ENCODE results near the gene APOL4.
A peak's percentile ranks its signal among the peaks of the same experiment; 100 is the strongest.

Gene APOL4

DNA sequence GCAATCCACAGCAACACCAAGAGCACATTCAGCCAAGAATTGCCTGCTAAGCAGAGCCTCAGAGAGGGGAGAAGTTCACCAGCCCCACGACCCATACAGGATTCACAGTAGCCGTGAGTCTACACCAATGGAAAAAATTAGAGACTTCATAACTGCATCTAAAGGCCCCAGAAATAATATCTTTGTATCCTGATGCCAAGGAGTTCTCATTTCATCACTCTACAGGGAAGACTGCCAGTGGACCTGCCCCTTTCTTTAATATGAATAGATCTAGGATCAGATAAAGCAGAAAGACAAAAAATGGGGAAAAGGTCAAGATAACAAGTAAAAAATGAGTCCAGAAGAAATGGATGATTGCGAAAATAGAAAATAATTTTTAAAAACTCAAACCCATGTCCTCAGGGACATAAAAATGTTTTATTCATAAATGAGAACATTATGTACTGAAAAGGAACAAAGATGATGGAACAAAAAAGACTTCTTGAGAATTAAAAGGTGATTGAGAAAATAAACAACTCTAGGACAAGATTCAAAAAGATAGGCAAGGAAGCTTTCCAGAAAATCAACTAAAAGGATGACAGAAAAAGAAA, 50.5 kb downstream of the APOL4 start:
- no peak for DNase-seq

DNA sequence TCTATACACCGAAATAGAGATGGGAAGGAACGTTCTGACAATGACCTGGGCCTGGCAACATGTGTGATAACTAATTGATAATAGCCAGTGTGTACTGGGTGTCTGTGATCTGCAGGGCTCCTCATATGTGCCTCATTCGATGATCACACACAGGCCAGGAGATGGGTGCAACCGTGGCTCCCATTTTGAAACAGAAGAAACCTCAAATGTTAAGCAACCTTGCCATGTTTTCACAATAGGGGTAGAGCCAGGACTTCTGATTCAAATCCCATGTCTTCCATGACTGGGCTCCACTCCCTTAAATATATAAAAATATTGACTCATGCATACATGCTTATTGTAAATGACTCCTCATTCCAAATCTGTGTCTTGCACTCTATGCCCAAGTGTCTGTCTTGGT, 52.2 kb downstream of the APOL4 start:
- DNase-seq = no peak

DNA sequence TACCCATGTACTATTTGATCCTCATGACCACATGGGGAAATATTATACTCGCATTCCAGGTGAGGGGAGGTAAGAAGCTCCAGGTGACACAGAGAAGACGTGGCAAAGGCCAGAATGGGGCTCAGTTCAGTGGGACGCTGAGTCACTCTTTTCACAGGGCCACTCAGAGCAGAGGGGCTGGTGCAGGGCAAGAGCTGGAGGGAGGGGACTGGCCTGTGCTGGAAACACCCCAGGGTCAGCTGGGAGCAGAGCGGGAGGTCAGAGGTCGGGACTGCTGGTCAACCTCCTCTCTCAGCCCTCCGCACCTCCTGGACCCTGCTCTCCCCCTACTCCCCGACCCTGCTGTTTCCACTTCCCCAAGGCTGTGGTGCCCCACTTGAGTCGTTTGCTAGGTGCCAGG, 53.2 kb downstream of the APOL4 start:
- DNase-seq = no peak

DNA sequence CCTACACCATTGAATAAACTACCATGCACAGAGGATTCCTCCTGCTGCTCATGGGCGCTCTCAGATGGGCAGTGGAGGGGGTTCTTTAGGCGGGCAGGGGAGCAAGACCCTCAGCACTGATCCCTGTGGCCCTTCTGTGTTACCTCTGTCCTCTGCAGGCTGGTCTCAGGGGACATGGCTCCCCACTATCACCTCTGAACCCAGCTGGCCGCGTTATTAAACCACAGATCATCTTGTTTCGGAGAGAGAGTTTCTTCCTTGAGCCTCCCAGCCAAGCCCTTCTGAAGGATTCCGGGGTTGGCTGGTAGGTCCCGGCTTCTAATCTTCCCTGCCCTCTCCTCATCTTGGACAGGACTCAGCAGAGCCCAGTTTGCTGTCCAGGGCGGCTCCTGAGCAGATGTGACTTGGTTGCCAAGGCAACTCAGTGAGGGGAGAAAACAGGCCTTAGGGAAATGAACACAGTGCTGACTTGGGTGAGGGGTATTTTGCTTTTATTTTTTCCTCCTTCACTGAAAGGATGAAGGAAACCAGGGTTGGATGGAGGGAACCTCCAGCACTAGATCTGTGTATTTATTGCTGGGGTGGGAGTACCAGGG, 54.3 kb downstream of the APOL4 start:
- DNase-seq = no peak

- DNase-seq = no peak
Observed at GRCh38 chr22:36145881-36146280, 55.7 kb downstream of the APOL4 start.

DNA sequence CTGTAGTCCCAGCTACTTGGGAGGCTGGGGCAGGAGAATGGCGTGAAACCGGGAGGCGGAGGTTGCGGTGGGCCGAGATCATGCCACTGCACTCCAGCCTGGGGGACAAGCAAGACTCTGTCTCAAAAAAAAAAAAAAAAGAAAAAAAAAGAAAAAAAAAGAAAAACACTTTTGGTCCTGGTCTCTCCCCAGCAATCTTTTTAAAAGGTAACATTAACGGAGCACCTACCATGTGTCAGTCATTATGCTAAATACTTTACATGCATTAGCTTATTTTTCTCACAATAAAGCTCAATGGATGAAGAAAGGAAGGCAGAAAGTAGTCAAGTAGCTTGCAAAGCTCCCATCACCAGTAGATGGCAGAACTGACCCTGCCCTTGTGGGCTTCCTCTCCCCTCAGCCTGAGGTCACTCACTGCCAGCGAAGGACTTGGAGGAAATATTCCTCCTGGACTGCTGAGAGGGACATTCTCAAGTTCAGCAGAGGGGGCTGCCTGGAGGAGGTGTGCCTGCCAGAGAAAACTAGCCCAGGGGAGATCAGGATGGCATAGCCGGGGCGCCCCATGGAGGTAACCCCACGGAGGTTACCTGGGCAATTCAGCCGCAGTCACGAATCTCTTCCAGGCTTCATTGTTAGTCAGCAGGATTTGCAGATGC, 56.6 kb downstream of the APOL4 start:
- peak; percentile 25 for DNase-seq

DNA sequence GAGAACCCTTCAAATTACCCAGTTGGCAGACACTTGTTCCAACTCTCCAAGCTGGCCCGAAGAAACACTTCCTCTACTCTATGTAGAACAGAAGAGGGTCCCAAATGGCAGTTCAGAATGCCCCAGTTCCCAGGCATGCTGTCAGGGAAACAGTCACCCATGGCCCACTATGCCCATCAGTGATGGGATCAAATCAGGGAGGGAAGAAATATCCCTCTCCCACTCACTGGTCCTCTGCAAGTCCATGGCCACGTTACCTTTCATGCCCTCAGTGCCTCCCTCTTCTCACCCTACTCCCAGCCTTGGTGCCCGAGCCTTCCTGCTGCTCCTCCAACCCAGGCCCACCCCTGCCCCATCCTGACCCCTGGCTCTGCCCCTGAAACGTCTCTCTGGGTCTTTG, 57.7 kb downstream of the APOL4 start:
- no peak for DNase-seq

DNA sequence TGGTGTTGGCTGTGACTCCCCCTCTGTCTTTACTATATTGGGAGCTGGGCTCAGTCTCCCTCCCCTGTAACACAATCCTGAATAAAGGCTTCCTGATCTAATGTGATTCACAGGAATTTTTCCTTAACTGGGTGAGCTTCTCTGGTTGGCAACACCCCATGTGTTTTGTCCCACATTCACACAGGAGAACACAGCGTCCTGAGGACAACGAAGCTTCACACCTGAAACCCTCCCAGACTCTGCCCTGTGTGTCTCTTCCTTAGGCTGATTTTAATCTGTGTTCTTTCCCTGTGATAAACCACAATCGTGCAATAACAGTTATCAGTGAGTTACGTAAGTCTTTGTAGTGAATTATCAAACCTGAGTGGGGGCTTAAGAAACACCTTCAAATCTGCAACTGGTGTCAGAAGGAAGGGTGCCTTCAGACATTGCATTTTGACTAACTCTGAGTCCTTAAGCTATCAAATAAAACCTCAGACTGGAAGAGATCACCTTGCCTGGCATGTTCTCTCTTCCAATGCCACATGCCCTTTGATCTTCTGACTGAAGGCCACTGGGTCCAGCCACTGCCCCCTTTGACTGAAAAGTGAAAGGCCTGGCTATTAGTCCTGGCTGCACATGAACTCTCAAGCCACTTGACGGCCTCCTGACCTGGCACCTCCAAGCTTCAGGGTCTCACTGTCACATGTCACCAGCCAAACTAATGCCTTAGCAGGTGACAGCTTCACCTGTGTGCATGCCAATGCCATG, 58.4 kb downstream of the APOL4 start:
- no peak for DNase-seq

DNA sequence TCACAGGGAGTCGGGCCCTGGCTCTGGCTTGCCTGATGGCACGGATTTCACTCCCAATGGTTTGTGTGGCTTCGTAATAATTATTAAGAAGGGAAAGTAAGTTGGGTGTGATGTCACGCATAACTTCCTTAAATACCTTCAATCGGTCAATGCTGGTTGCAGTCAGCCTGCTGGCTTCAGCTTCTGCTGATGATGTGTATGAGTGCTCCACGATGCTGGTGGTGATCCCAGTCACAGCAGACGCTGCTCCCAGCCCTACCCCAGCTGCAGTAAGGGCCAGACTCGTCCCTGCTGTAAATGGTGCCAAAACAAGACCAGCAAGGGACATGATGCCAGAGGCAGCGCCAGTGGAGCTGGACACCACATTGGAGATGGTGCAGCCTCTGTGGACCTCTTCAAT, 60.1 kb downstream of the APOL4 start:
- no peak for DNase-seq
